ENCODE results near the gene PKHD1.

PKHD1 gene

GRCh38 chr6:51842061-51842803 is 245.2 kb downstream of the PKHD1 start:
- H3K36me3 ChIP-seq (ENCODE audit: control insufficient read depth, insufficient read depth, low read length): no peaks in the 10 kb centered on the region
- no peaks in the 10 kb centered on the region for H3K27me3 ChIP-seq (ENCODE audit: control insufficient read depth, insufficient read depth, low read length)
- no peaks in the 10 kb centered on the region for H3K9me3 ChIP-seq (ENCODE audit: control insufficient read depth, insufficient read depth, low read length)
- no peak overlapping the region for H3K9ac ChIP-seq (ENCODE audit: low read depth, low read length)
- H3K4me3 ChIP-seq (ENCODE audit: low read depth, low read length): no peak overlapping the region
- H3K4me1 ChIP-seq (ENCODE audit: control insufficient read depth, insufficient read depth, low read length): peaks cover 9% of the 10 kb centered on the region

GRCh38 chr6:51841626-51842025 is 245.8 kb downstream of the PKHD1 start:
- no peaks in the 10 kb centered on the region for H3K9me3 ChIP-seq (ENCODE audit: control insufficient read depth, insufficient read depth, low read length)
- no peaks in the 10 kb centered on the region for H3K27me3 ChIP-seq (ENCODE audit: control insufficient read depth, insufficient read depth, low read length)
- no peaks in the 10 kb centered on the region for H3K36me3 ChIP-seq (ENCODE audit: control insufficient read depth, insufficient read depth, low read length)
- H3K4me1 ChIP-seq (ENCODE audit: control insufficient read depth, insufficient read depth, low read length): peaks cover 9% of the 10 kb centered on the region
- no peak overlapping the region for H3K9ac ChIP-seq (ENCODE audit: low read depth, low read length)
- no peak overlapping the region for H3K4me3 ChIP-seq (ENCODE audit: low read depth, low read length)

GRCh38 chr6:51839726-51840374 is 247.6 kb downstream of the PKHD1 start:
- Histone ChIP-seq H3K9me3 (ENCODE audit: control insufficient read depth, insufficient read depth, low read length) (no peaks in the 10 kb centered on the region), H3K36me3 (ENCODE audit: control insufficient read depth, insufficient read depth, low read length) (no peaks in the 10 kb centered on the region), H3K27me3 (ENCODE audit: control insufficient read depth, insufficient read depth, low read length) (no peaks in the 10 kb centered on the region), H3K9ac (ENCODE audit: low read depth, low read length) (no peak overlapping the region), H3K4me1 (ENCODE audit: control insufficient read depth, insufficient read depth, low read length) (peaks cover 9% of the 10 kb centered on the region), H3K4me3 (ENCODE audit: low read depth, low read length) (no peak overlapping the region)

GRCh38 chr6:51830666-51831065 is 256.7 kb downstream of the PKHD1 start:
- H3K9ac ChIP-seq (ENCODE audit: low read depth, low read length): no peak overlapping the region
- no peaks in the 10 kb centered on the region for H3K36me3 ChIP-seq (ENCODE audit: control insufficient read depth, insufficient read depth, low read length)
- no peaks in the 10 kb centered on the region for H3K9me3 ChIP-seq (ENCODE audit: control insufficient read depth, insufficient read depth, low read length)
- no peaks in the 10 kb centered on the region for H3K4me1 ChIP-seq (ENCODE audit: control insufficient read depth, insufficient read depth, low read length)
- no peak overlapping the region for H3K4me3 ChIP-seq (ENCODE audit: low read depth, low read length)
- no peaks in the 10 kb centered on the region for H3K27me3 ChIP-seq (ENCODE audit: control insufficient read depth, insufficient read depth, low read length)

- Histone ChIP-seq H3K9me3 (ENCODE audit: control insufficient read depth, insufficient read depth, low read length) (no peaks in the 10 kb centered on the region), H3K36me3 (ENCODE audit: control insufficient read depth, insufficient read depth, low read length) (no peaks in the 10 kb centered on the region), H3K27me3 (ENCODE audit: control insufficient read depth, insufficient read depth, low read length) (no peaks in the 10 kb centered on the region), H3K4me1 (ENCODE audit: control insufficient read depth, insufficient read depth, low read length) (no peaks in the 10 kb centered on the region), H3K4me3 (ENCODE audit: low read depth, low read length) (no peak overlapping the region), H3K9ac (ENCODE audit: low read depth, low read length) (no peak overlapping the region)
Observed at GRCh38 chr6:51827580-51827979, 259.8 kb downstream of the PKHD1 start.

- Histone ChIP-seq H3K27me3 (ENCODE audit: control insufficient read depth, insufficient read depth, low read length) (no peaks in the 10 kb centered on the region), H3K9ac (ENCODE audit: low read depth, low read length) (no peak overlapping the region), H3K4me3 (ENCODE audit: low read depth, low read length) (no peak overlapping the region), H3K4me1 (ENCODE audit: control insufficient read depth, insufficient read depth, low read length) (no peaks in the 10 kb centered on the region), H3K9me3 (ENCODE audit: control insufficient read depth, insufficient read depth, low read length) (no peaks in the 10 kb centered on the region), H3K36me3 (ENCODE audit: control insufficient read depth, insufficient read depth, low read length) (no peaks in the 10 kb centered on the region)
Observed at GRCh38 chr6:51824940-51825339, 262.5 kb downstream of the PKHD1 start.

- Histone ChIP-seq H3K4me3 (ENCODE audit: low read depth, low read length) (no peak overlapping the region), H3K9ac (ENCODE audit: low read depth, low read length) (no peak overlapping the region), H3K27me3 (ENCODE audit: control insufficient read depth, insufficient read depth, low read length) (peaks cover 3% of the 10 kb centered on the region), H3K36me3 (ENCODE audit: control insufficient read depth, insufficient read depth, low read length) (no peaks in the 10 kb centered on the region), H3K9me3 (ENCODE audit: control insufficient read depth, insufficient read depth, low read length) (no peaks in the 10 kb centered on the region), H3K4me1 (ENCODE audit: control insufficient read depth, insufficient read depth, low read length) (no peaks in the 10 kb centered on the region)
Observed at GRCh38 chr6:51820555-51820954, 266.9 kb downstream of the PKHD1 start.

GRCh38 chr6:51818520-51819022 is 268.8 kb downstream of the PKHD1 start:
- Histone ChIP-seq H3K36me3 (ENCODE audit: control insufficient read depth, insufficient read depth, low read length) (no peaks in the 10 kb centered on the region), H3K4me1 (ENCODE audit: control insufficient read depth, insufficient read depth, low read length) (peaks cover 9% of the 10 kb centered on the region), H3K27me3 (ENCODE audit: control insufficient read depth, insufficient read depth, low read length) (peaks cover 3% of the 10 kb centered on the region), H3K9me3 (ENCODE audit: control insufficient read depth, insufficient read depth, low read length) (no peaks in the 10 kb centered on the region), H3K9ac (ENCODE audit: low read depth, low read length) (no peak overlapping the region), H3K4me3 (ENCODE audit: low read depth, low read length) (no peak overlapping the region)

- no peak overlapping the region for H3K9ac ChIP-seq (ENCODE audit: low read depth, low read length)
- H3K4me3 ChIP-seq (ENCODE audit: low read depth, low read length): no peak overlapping the region
- H3K36me3 ChIP-seq (ENCODE audit: control insufficient read depth, insufficient read depth, low read length): no peaks in the 10 kb centered on the region
- peaks cover 3% of the 10 kb centered on the region for H3K27me3 ChIP-seq (ENCODE audit: control insufficient read depth, insufficient read depth, low read length)
- peaks cover 9% of the 10 kb centered on the region for H3K4me1 ChIP-seq (ENCODE audit: control insufficient read depth, insufficient read depth, low read length)
- H3K9me3 ChIP-seq (ENCODE audit: control insufficient read depth, insufficient read depth, low read length): no peaks in the 10 kb centered on the region
Observed at GRCh38 chr6:51817832-51818231, 269.6 kb downstream of the PKHD1 start.

GRCh38 chr6:51814418-51814817 is 273.0 kb downstream of the PKHD1 start:
- Histone ChIP-seq H3K4me1 (ENCODE audit: control insufficient read depth, insufficient read depth, low read length) (peaks cover 9% of the 10 kb centered on the region), H3K9ac (ENCODE audit: low read depth, low read length) (no peak overlapping the region)

GRCh38 chr6:51813904-51814303 is 273.5 kb downstream of the PKHD1 start:
- Histone ChIP-seq H3K9me3 (ENCODE audit: control insufficient read depth, insufficient read depth, low read length) (no peaks in the 10 kb centered on the region), H3K9ac (ENCODE audit: low read depth, low read length) (no peak overlapping the region), H3K4me1 (ENCODE audit: control insufficient read depth, insufficient read depth, low read length) (peaks cover 9% of the 10 kb centered on the region)

More at GRCh38 chr6:51814418-51814817, 273.0 kb downstream of the PKHD1 start:
- Histone ChIP-seq H3K36me3 (ENCODE audit: control insufficient read depth, insufficient read depth, low read length) (no peaks in the 10 kb centered on the region), H3K9me3 (ENCODE audit: control insufficient read depth, insufficient read depth, low read length) (no peaks in the 10 kb centered on the region), H3K4me3 (ENCODE audit: low read depth, low read length) (no peak overlapping the region), H3K27me3 (ENCODE audit: control insufficient read depth, insufficient read depth, low read length) (peaks cover 3% of the 10 kb centered on the region)

GRCh38 chr6:51812231-51812630 is 275.2 kb downstream of the PKHD1 start:
- H3K4me1 ChIP-seq (ENCODE audit: control insufficient read depth, insufficient read depth, low read length): peaks cover 9% of the 10 kb centered on the region
- no peaks in the 10 kb centered on the region for H3K36me3 ChIP-seq (ENCODE audit: control insufficient read depth, insufficient read depth, low read length)
- H3K9ac ChIP-seq (ENCODE audit: low read depth, low read length): no peak overlapping the region
- peaks cover 3% of the 10 kb centered on the region for H3K27me3 ChIP-seq (ENCODE audit: control insufficient read depth, insufficient read depth, low read length)
- H3K4me3 ChIP-seq (ENCODE audit: low read depth, low read length): no peak overlapping the region
- H3K9me3 ChIP-seq (ENCODE audit: control insufficient read depth, insufficient read depth, low read length): no peaks in the 10 kb centered on the region

More at GRCh38 chr6:51813904-51814303, 273.5 kb downstream of the PKHD1 start:
- Histone ChIP-seq H3K4me3 (ENCODE audit: low read depth, low read length) (no peak overlapping the region), H3K36me3 (ENCODE audit: control insufficient read depth, insufficient read depth, low read length) (no peaks in the 10 kb centered on the region), H3K27me3 (ENCODE audit: control insufficient read depth, insufficient read depth, low read length) (peaks cover 3% of the 10 kb centered on the region)

Data from iPS-15b (cell line).